ENCODE results near the gene FBXO46.

- no peak for TF ChIP-seq CTCF (IDR thresholded peaks at IDR 0.05; ENCODE audit: insufficient read depth, low read length)
- no peak for TF ChIP-seq POLR2AphosphoS5 (IDR thresholded peaks at IDR 0.05; ENCODE audit: low read depth)
- no peak for TF ChIP-seq GABPA (IDR thresholded peaks at IDR 0.05; ENCODE audit: low read depth)
- TF ChIP-seq SPI1 (IDR thresholded peaks at IDR 0.05; ENCODE audit: borderline replicate concordance, low read depth): no peak
- no peak for TF ChIP-seq REST (IDR thresholded peaks at IDR 0.05; ENCODE audit: insufficient replicate concordance, low read depth)
These were observed 55.8 kb downstream of the FBXO46 start for GRCh38 chr19:45674946-45675345.
